A549 (cell line): Measurements from ENCODE around the gene MVD. TPM values are rescaled to one million over a fixed set of nuclear protein-coding genes. Genes with fewer than 3 reads are reported as not detected.

Experiments
- ATAC-seq, 2 experiments: fragments of 200-7000 bp in 1 of 2; fragments of >200 bp in 1 of 2; cut with Nextera tagmentation in 1 of 2; cut with Tn5 transposase in 1 of 2; 3 replicates each; pipeline versions ENCODE4 v1.8.0 to v1.9.1; 2018 to 2020; ENCODE audit warnings: mild to moderate bottlenecking in 1 of 2, moderate library complexity in 1 of 2
- CTCF ChIA-PET: fragments of 300-600 bp; sonication (Branson Sonifier 250); formaldehyde crosslinking; extraction: SDS; loops from one replicate; lab custom pipeline; 2021; ENCODE audit warnings: antibody characterized with exemption, inconsistent platforms; lab: Yijun Ruan, JAX
- POLR2A ChIA-PET: fragments of 350-600 bp; formaldehyde crosslinking; extraction: SDS; loops from one replicate; lab custom pipeline; 2021; ENCODE audit warnings: antibody characterized with exemption, inconsistent platforms; lab: Yijun Ruan, JAX
- DNase-seq, 2 experiments: peaks; one replicate each; pipeline versions ENCODE4 v3.0.0 to v3.0.0-alpha.2; 2011 to 2016; ENCODE audit warnings: low read depth in 1 of 2, low spot score in 1 of 2
- FAIRE-seq: peaks from 2 replicates; lab custom pipeline; 2011; peaks lifted over from hg19 to GRCh38; lab: Jason Lieb, UNC
- H3K27ac ChIP-seq, 2 experiments: fragments of >200 bp; sonication (Bioruptor Twin); formaldehyde crosslinking; 3 replicates each; pipeline ENCODE4 v1.5.1; 2016 to 2017
- H3K4me1 ChIP-seq: fragments of >200 bp; sonication (Bioruptor Twin); formaldehyde crosslinking; 3 replicates; pipeline ENCODE4 v1.6.1; 2016
- H3K4me2 ChIP-seq: fragments of >200 bp; sonication (Bioruptor Twin); formaldehyde crosslinking; 3 replicates; pipeline ENCODE4 v1.6.1; 2016
- H3K4me3 ChIP-seq: fragments of >200 bp; sonication (Bioruptor Twin); formaldehyde crosslinking; 3 replicates; pipeline ENCODE4 v1.5.1; 2016
- H3K9me3 ChIP-seq: fragments of >200 bp; sonication (Bioruptor Twin); formaldehyde crosslinking; 3 replicates; pipeline ENCODE4 v1.6.1; 2016
- ATOH8 ChIP-seq: fragments of 250-450 bp; sonication (Bioruptor Pico); IDR thresholded peaks from 2 replicates; pipeline ENCODE4 v1.5.0; 2020; ENCODE audit warnings: low read depth, mild to moderate bottlenecking, moderate library complexity
- CBX2 ChIP-seq: fragments of 200-600 bp; sonication (generic); IDR thresholded peaks from 2 replicates; pipeline ENCODE4 v1.6.1; 2016; ENCODE audit warnings: low read depth, mild to moderate bottlenecking, borderline replicate concordance
- CHD2 ChIP-seq: fragments of 150-350 bp; IDR thresholded peaks from 2 replicates; pipeline ENCODE4 v1.6.1; 2014; ENCODE audit warnings: low read length; ENCODE audit not compliant: partially characterized antibody
- E2F6 ChIP-seq: IDR thresholded peaks from 2 replicates; pipeline ENCODE4 v1.6.1; 2012; ENCODE audit warnings: low read depth, borderline replicate concordance
- EHF ChIP-seq: fragments of 250-450 bp; sonication (Bioruptor Pico); IDR thresholded peaks from 2 replicates; pipeline ENCODE4 v1.5.0; 2020; ENCODE audit warnings: mild to moderate bottlenecking
- FOSL2 ChIP-seq, 2 experiments: fragments of 450-650 bp in 1 of 2; fragments of >200 bp in 1 of 2; sonication (Bioruptor Twin) in 1 of 2; formaldehyde crosslinking; IDR thresholded peaks; 2 replicates each; pipeline versions ENCODE4 v1.5.0 to v1.6.1; 2016 to 2020; ENCODE audit warnings: mild to moderate bottlenecking in 1 of 2, moderate library complexity in 1 of 2
- HOXA7 ChIP-seq: fragments of 250-450 bp; sonication (Bioruptor Pico); IDR thresholded peaks from 2 replicates; pipeline ENCODE4 v1.5.0; 2020; ENCODE audit warnings: mild to moderate bottlenecking, moderate library complexity
- HOXB13 ChIP-seq: fragments of 250-450 bp; sonication (Bioruptor Pico); IDR thresholded peaks from 2 replicates; pipeline ENCODE4 v1.5.0; 2020; ENCODE audit warnings: low read depth, mild to moderate bottlenecking, moderate library complexity
- HOXB5 ChIP-seq: fragments of 250-450 bp; sonication (Bioruptor Pico); IDR thresholded peaks from 2 replicates; pipeline ENCODE4 v1.5.0; 2020; ENCODE audit warnings: mild to moderate bottlenecking, moderate library complexity
- MAFK ChIP-seq: fragments of 450-650 bp; IDR thresholded peaks from 2 replicates; pipeline ENCODE4 v1.6.1; 2014; ENCODE audit not compliant: partially characterized antibody
- MAX ChIP-seq: IDR thresholded peaks from 2 replicates; pipeline ENCODE4 v1.6.1; 2012
- MAZ ChIP-seq: fragments of 150-350 bp; IDR thresholded peaks from 2 replicates; pipeline ENCODE4 v1.6.1; 2014; ENCODE audit warnings: antibody characterized with exemption, low read depth, low read length, borderline replicate concordance
- MYC ChIP-seq: IDR thresholded peaks from 2 replicates; pipeline ENCODE4 v1.6.1; 2012; ENCODE audit warnings: mild to moderate bottlenecking, inconsistent platforms, low read length, improper control_type of control experiment, borderline replicate concordance
- NPAS2 ChIP-seq: fragments of 250-450 bp; sonication (Bioruptor Pico); IDR thresholded peaks from 2 replicates; pipeline ENCODE4 v1.8.0; 2022; ENCODE audit warnings: mild to moderate bottlenecking, moderate library complexity, borderline replicate concordance
- PBX3 ChIP-seq: IDR thresholded peaks from 2 replicates; pipeline ENCODE4 v1.6.1; 2012
- PHF8 ChIP-seq: fragments of 200-600 bp; sonication (generic); IDR thresholded peaks from 2 replicates; pipeline ENCODE4 v1.6.1; 2016; ENCODE audit warnings: low read depth, mild to moderate bottlenecking, antibody characterized with exemption, moderate library complexity, borderline replicate concordance
- POLR2A ChIP-seq: IDR thresholded peaks from 2 replicates; pipeline ENCODE4 v1.6.1; 2012; ENCODE audit warnings: mild to moderate bottlenecking, low read length
- POLR2AphosphoS2 ChIP-seq: conservative IDR thresholded peaks from 2 replicates; pipeline ENCODE4 v1.6.1; 2012; ENCODE audit warnings: low read length, improper control_type of control experiment, inconsistent platforms
- RFX5 ChIP-seq: fragments of 450-650 bp; IDR thresholded peaks from 2 replicates; pipeline ENCODE4 v1.7.1; 2014; ENCODE audit warnings: antibody characterized with exemption, mild to moderate bottlenecking, moderate library complexity
- SMC3 ChIP-seq: fragments of >200 bp; sonication (Bioruptor Twin); formaldehyde crosslinking; IDR thresholded peaks from 3 replicates; pipeline ENCODE4 v1.6.1; 2018; ENCODE audit warnings: inconsistent platforms
- USF2 ChIP-seq: fragments of 450-650 bp; IDR thresholded peaks from 2 replicates; pipeline ENCODE4 v1.6.1; 2014; ENCODE audit warnings: antibody characterized with exemption
- ZC3H11A ChIP-seq: fragments of 450-650 bp; IDR thresholded peaks from 2 replicates; pipeline ENCODE4 v1.6.1; 2014; ENCODE audit warnings: antibody characterized with exemption, mild to moderate bottlenecking
- ZFP36 ChIP-seq: fragments of 450-650 bp; IDR thresholded peaks from 2 replicates; pipeline ENCODE4 v1.6.1; 2014; ENCODE audit warnings: borderline replicate concordance; ENCODE audit not compliant: partially characterized antibody
- WGBS: methylation state at CpG from one replicate; pipeline ENCODE4 v1.1.6; 2017; ENCODE audit errors: missing lambda C conversion rate; 5-methylcytosine and 5-hydroxymethylcytosine counted together
- polyA plus RNA-seq, 4 experiments: library from polyadenylated mRNA; depleted of rRNA in 3 of 4; stranded (reverse); fragments of >200 nt; fragmentation: RNase III in 1 of 4; extraction: RNeasy Plus Mini Kit Qiagen cat#74134 plus additional on column Dnase treatment in 1 of 4; gene quantifications; 2 replicates in 3 of 4; 3 replicates in 1 of 4; pipeline ENCODE4 v1.2.3, GENCODE V29; 2011 to 2017

MVD gene
- polyA plus RNA-seq, 2 of the 4 experiments (the other 2 are of a cell fraction): 5.8 to 43.1 TPM

GRCh38 chr16:88693420-88694177 is 30.7 kb upstream of the MVD start:
- 67% methylated on average over 27 of the region's 39 CpGs for WGBS

GRCh38 chr16:88692861-88693260 is 30.0 kb upstream of the MVD start:
- no peak overlapping the region for H3K27ac ChIP-seq
- FAIRE-seq (no peak), ATAC-seq (no peak), DNase-seq (no peak)
- WGBS: 91% methylated on average over 10 of the region's 10 CpGs
- POLR2A ChIA-PET: no interaction called here
- H3K4me3 ChIP-seq: no peak overlapping the region
- no peaks in the 10 kb centered on the region for H3K9me3 ChIP-seq
- no peak overlapping the region for H3K4me2 ChIP-seq
- no peak for TF ChIP-seq MAZ
- no peak for TF ChIP-seq PBX3
- no peak for TF ChIP-seq CBX2
- TF ChIP-seq MAX: no peak
- no peak for TF ChIP-seq FOSL2 (IDR thresholded peaks at IDR 0.05)
- no peak for TF ChIP-seq FOSL2 (CRISPR knock-in tag; IDR thresholded peaks at IDR 0.05)
- TF ChIP-seq RFX5: no peak
- no peak for TF ChIP-seq EHF (CRISPR knock-in tag)
- no peak for TF ChIP-seq ZC3H11A
- TF ChIP-seq POLR2A: no peak
- no peak for TF ChIP-seq HOXB5 (CRISPR knock-in tag)
- TF ChIP-seq POLR2AphosphoS2: no peak
- no peak for TF ChIP-seq ZFP36
- CTCF ChIA-PET: interaction anchor here (0.7 kb wide), 1 partner anchor 65 kb away, joined by 3 read pairs; no protein-coding TSS in a partner anchor
- H3K4me1 ChIP-seq: no peaks in the 10 kb centered on the region

More at GRCh38 chr16:88693420-88694177, 30.7 kb upstream of the MVD start:
- DNase-seq (no peak), ATAC-seq (no peak), FAIRE-seq (no peak)
- ChIA-PET POLR2A (no interaction called here), CTCF (no interaction called here)
- H3K4me3 ChIP-seq: no peak overlapping the region
- H3K4me2 ChIP-seq: no peak overlapping the region
- TF ChIP-seq HOXB13 (CRISPR knock-in tag) (no peak), RFX5 (no peak), HOXA7 (CRISPR knock-in tag) (no peak), PHF8 (no peak), E2F6 (no peak), CHD2 (no peak), USF2 (no peak), ATOH8 (CRISPR knock-in tag) (no peak), NPAS2 (no peak), SMC3 (no peak), MAFK (no peak), PBX3 (no peak), MYC (no peak)
- TF ChIP-seq, all 56 proteins: peak for 0
- Histone ChIP-seq H3K4me1 (no peaks in the 10 kb centered on the region), H3K27ac (no peak overlapping the region), H3K9me3 (no peaks in the 10 kb centered on the region)
